SK-N-SH (cell line): ENCODE results near the gene PBX3.

Source experiments
- CTCF ChIP-seq: fragments of 200-600 bp; sonication (generic); IDR thresholded peaks from 2 replicates; pipeline ENCODE4 v1.6.1; 2017; ENCODE audit warnings: antibody characterized with exemption, mild to moderate bottlenecking, moderate library complexity
- GABPA ChIP-seq: IDR thresholded peaks from 2 replicates; pipeline ENCODE4 v1.4.0; 2012; ENCODE audit warnings: low read depth, mild to moderate bottlenecking
- POLR2AphosphoS5 ChIP-seq: IDR thresholded peaks from 2 replicates; pipeline ENCODE4 v1.6.1; 2012; ENCODE audit warnings: low read depth, low read length
- YY1 ChIP-seq: IDR thresholded peaks from 2 replicates; pipeline ENCODE4 v1.4.0; 2012; ENCODE audit warnings: low read depth, mild to moderate bottlenecking

- TF ChIP-seq YY1, result no peak
- no peak for TF ChIP-seq CTCF
- no peak for TF ChIP-seq POLR2AphosphoS5
- no peak for TF ChIP-seq GABPA
These were observed 166.4 kb downstream of the PBX3 start for GRCh38 chr9:125913551-125913950.
